ENCODE results near the gene NUDCD2. TPM values are rescaled to one million over a fixed set of nuclear protein-coding genes. Genes with fewer than 3 reads are reported as not detected.

The NUDCD2 gene
- total RNA-seq, 2 experiments from 2014 or later, result 30.0 to 67.6 TPM

DNA sequence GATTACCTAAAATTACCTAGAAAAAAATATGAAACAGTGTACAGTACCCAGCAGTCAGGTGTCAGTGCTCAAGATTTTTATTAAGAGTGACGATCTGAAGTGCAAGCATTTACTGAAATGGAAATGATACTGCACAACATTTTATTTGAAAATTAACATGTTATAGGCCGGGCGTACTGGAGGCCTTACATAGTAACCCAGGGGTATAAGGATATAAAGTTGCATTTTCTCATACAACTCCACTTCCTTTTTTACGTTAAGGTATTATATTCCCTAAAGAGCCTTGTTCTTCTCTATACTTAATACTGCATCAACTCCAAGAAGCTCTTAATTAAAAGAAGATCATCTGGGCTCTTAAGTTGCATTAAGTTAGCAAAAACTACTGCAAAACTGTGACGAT lies 48.9 kb upstream of the NUDCD2 start:
- peaks cover 22% of the 10 kb centered on the region for H4K20me1 ChIP-seq (ENCODE audit: insufficient read depth, low read length)
- CTCF ChIA-PET (ENCODE audit: unreplicated experiment), result no interaction called here
- intact Hi-C loops (cut with micrococcal nuclease; ENCODE audit: unreplicated experiment), result loop anchor here (5.0 kb wide), 1 partner anchor 409 kb away; no protein-coding TSS in a partner anchor
- TF ChIP-seq EZH2phosphoT487 (IDR thresholded peaks at IDR 0.05; ENCODE audit: borderline replicate concordance, low read depth, low read length) (no peak), CTCF (conservative IDR thresholded peaks at IDR 0.05; ENCODE audit: low read length) (no peak)
- POLR2A ChIA-PET, result interaction anchor here (0.7 to 2.4 kb wide), 6 partner anchors 8 to 49 kb away, joined by 3 to 16 read pairs (median 4); partner anchors contain the start of gene NUDCD2
- no peak overlapping the region for H3K27ac ChIP-seq (ENCODE audit: low read depth, low read length, poor library complexity, severe bottlenecking)
- peak overlapping the region; percentile 21 for H3K4me3 ChIP-seq (ENCODE audit: low read depth, low read length, poor library complexity, severe bottlenecking)
- H3K36me3 ChIP-seq (ENCODE audit: insufficient read depth, low read length), result peaks cover 39% of the 10 kb centered on the region
- no peaks in the 10 kb centered on the region for H3K9me2 ChIP-seq (ENCODE audit: insufficient read depth, low read length)
- no peak for DNase-seq (ENCODE audit: low spot score)
- H3K4me2 ChIP-seq (ENCODE audit: low read length), result peak overlapping the region; percentile 96
- peaks cover 36% of the 10 kb centered on the region for H3K4me1 ChIP-seq (ENCODE audit: insufficient read depth, low read length, poor library complexity, severe bottlenecking)
- no peaks in the 10 kb centered on the region for H3K9me3 ChIP-seq (ENCODE audit: low read length)
- no peak overlapping the region for H2AFZ ChIP-seq (ENCODE audit: low read length)
- H3K79me2 ChIP-seq (ENCODE audit: insufficient read depth, low read depth, low read length), result peaks cover 82% of the 10 kb centered on the region
- BruUV-seq (replicated peaks), result no TSS peak

DNA sequence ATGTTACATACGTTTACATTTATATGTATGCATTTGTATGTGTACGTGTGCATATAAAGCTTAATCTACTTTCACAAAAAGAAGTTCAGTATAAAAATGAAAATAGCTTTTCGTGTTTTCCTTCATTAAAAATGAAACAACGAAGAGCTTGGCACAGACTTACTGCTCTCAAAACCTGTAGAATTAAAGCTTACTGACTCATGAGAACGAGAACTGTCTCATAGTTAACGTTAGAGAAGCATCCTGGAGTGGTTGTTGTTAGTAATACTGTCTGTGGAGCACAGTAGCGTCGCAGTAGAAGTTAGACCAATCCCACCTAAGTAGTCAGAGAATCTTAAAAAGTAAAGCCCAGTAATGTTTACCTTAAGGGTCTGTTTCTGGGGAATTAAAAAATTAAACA lies 46.8 kb upstream of the NUDCD2 start:
- POLR2A ChIA-PET, result interaction anchor here (0.5 to 2.4 kb wide), 6 partner anchors 10 to 107 kb away, joined by 3 to 16 read pairs (median 3); no protein-coding TSS in a partner anchor
- no TSS peak for BruUV-seq (replicated peaks)
- H3K4me1 ChIP-seq (ENCODE audit: insufficient read depth, low read length, poor library complexity, severe bottlenecking), result peaks cover 45% of the 10 kb centered on the region
- no peaks in the 10 kb centered on the region for H3K9me3 ChIP-seq (ENCODE audit: low read length)
- H3K79me2 ChIP-seq (ENCODE audit: insufficient read depth, low read depth, low read length), result peaks cover 80% of the 10 kb centered on the region
- H3K4me3 ChIP-seq (ENCODE audit: low read depth, low read length, poor library complexity, severe bottlenecking), result peak overlapping the region; percentile 78
- CTCF ChIA-PET (ENCODE audit: unreplicated experiment), result no interaction called here
- no peak overlapping the region for H3K27ac ChIP-seq (ENCODE audit: low read depth, low read length, poor library complexity, severe bottlenecking)
- H3K9me2 ChIP-seq (ENCODE audit: insufficient read depth, low read length), result no peaks in the 10 kb centered on the region
- peak overlapping the region; percentile 96 for H3K4me2 ChIP-seq (ENCODE audit: low read length)
- H3K36me3 ChIP-seq (ENCODE audit: insufficient read depth, low read length), result peaks cover 19% of the 10 kb centered on the region
- DNase-seq (ENCODE audit: low spot score), result no peak
- H2AFZ ChIP-seq (ENCODE audit: low read length), result no peak overlapping the region
- peaks cover 14% of the 10 kb centered on the region for H4K20me1 ChIP-seq (ENCODE audit: insufficient read depth, low read length)
- intact Hi-C loops (cut with micrococcal nuclease; ENCODE audit: unreplicated experiment), result loop anchor here (5.0 kb wide), 1 partner anchor 411 kb away; no protein-coding TSS in a partner anchor
- no peak for TF ChIP-seq EZH2phosphoT487 (IDR thresholded peaks at IDR 0.05; ENCODE audit: borderline replicate concordance, low read depth, low read length)
- TF ChIP-seq CTCF (conservative IDR thresholded peaks at IDR 0.05; ENCODE audit: low read length), result no peak

GRCh38 chr5:163506095-163506457 lies 46.2 kb upstream of the NUDCD2 start:
- peaks cover 74% of the 10 kb centered on the region for H3K79me2 ChIP-seq (ENCODE audit: insufficient read depth, low read depth, low read length)

More at GRCh38 chr5:163506095-163506457, 46.2 kb upstream of the NUDCD2 start:
- ChIA-PET CTCF (ENCODE audit: unreplicated experiment) (interaction anchor here (1.1 kb wide), 1 partner anchor 47 kb away, joined by 3 read pairs; no protein-coding TSS in a partner anchor), POLR2A (interaction anchor here (0.9 to 5.1 kb wide), 6 partner anchors 11 to 68 kb away, joined by 3 to 72 read pairs (median 4); partner anchors contain the start of genes CCNG1, HMMR and NUDCD2)
- no peaks in the 10 kb centered on the region for H3K9me2 ChIP-seq (ENCODE audit: insufficient read depth, low read length)
- H2AFZ ChIP-seq (ENCODE audit: low read length), result no peak overlapping the region
- intact Hi-C loops (cut with micrococcal nuclease; ENCODE audit: unreplicated experiment), result loop anchor here (5.0 kb wide), 1 partner anchor 411 kb away; no protein-coding TSS in a partner anchor
- H3K4me3 ChIP-seq (ENCODE audit: low read depth, low read length, poor library complexity, severe bottlenecking), result peak overlapping the region; percentile 78
- H4K20me1 ChIP-seq (ENCODE audit: insufficient read depth, low read length), result peaks cover 13% of the 10 kb centered on the region
- no peaks in the 10 kb centered on the region for H3K9me3 ChIP-seq (ENCODE audit: low read length)
- H3K36me3 ChIP-seq (ENCODE audit: insufficient read depth, low read length), result peaks cover 17% of the 10 kb centered on the region
- no peak for DNase-seq (ENCODE audit: low spot score)
- H3K27ac ChIP-seq (ENCODE audit: low read depth, low read length, poor library complexity, severe bottlenecking), result peak overlapping the region; percentile 75
- no peak; the same call in 1 of the 2 replicates for TF ChIP-seq CTCF (conservative IDR thresholded peaks at IDR 0.05; ENCODE audit: low read length)
- no peak for TF ChIP-seq EZH2phosphoT487 (IDR thresholded peaks at IDR 0.05; ENCODE audit: borderline replicate concordance, low read depth, low read length)
- peak overlapping the region; percentile 96 for H3K4me2 ChIP-seq (ENCODE audit: low read length)
- BruUV-seq (replicated peaks), result TSS peak; percentile 46
- peaks cover 45% of the 10 kb centered on the region for H3K4me1 ChIP-seq (ENCODE audit: insufficient read depth, low read length, poor library complexity, severe bottlenecking)
